ENCODE data around the gene RNF144A.

- TF ChIP-seq CTCF (IDR thresholded peaks at IDR 0.05) (no peak), ZFX (IDR thresholded peaks at IDR 0.05; ENCODE audit: borderline replicate concordance) (no peak)
Observed at GRCh38 chr2:7073901-7074300, 156.7 kb downstream of the RNF144A start.
